NCI-H82 treated with DMSO at 0.1 percent for 48 hours (cell line): ENCODE measurements around the gene GSTO2.

Experiments used
- DNase-seq: peaks from one replicate; lab custom pipeline; 2025; ENCODE audit not compliant: unreplicated experiment; lab: John Stamatoyannopoulos, UW

The GSTO2 gene

GRCh38 chr10:104253606-104254410 is 15.2 kb upstream of the GSTO2 start:
- no peak for DNase-seq

- DNase-seq: peak; percentile 20
These were observed 14.3 kb upstream of the GSTO2 start, which contains the start of gene GSTO1 for GRCh38 chr10:104254493-104255310. Gene GSTO1, plus strand, starts transcription at chr10:104254892. Its CDS starts 37 bp downstream, at chr10:104254929.

- DNase-seq: peak; percentile 9
These were observed 13.5 kb upstream of the GSTO2 start for GRCh38 chr10:104255311-104255981.

GRCh38 chr10:104256335-104256961 is 12.5 kb upstream of the GSTO2 start:
- no peak for DNase-seq

GRCh38 chr10:104257235-104257634 is 11.7 kb upstream of the GSTO2 start:
- DNase-seq: no peak

GRCh38 chr10:104258209-104258608 is 10.8 kb upstream of the GSTO2 start:
- DNase-seq: no peak

GRCh38 chr10:104259456-104259855 is 9.5 kb upstream of the GSTO2 start:
- no peak for DNase-seq

- no peak for DNase-seq
These were observed 8.8 kb upstream of the GSTO2 start for GRCh38 chr10:104259999-104260774.

GRCh38 chr10:104260775-104261115 is 8.2 kb upstream of the GSTO2 start:
- no peak for DNase-seq

- no peak for DNase-seq
These were observed 6.9 kb upstream of the GSTO2 start for GRCh38 chr10:104262055-104262454.

- DNase-seq: no peak
These were observed 4.2 kb upstream of the GSTO2 start for GRCh38 chr10:104264783-104265182.

GRCh38 chr10:104267721-104268404 is 1.1 kb upstream of the GSTO2 start:
- DNase-seq: no peak

GRCh38 chr10:104268405-104268712 is 625 bp upstream of the GSTO2 start:
- no peak for DNase-seq

- no peak for DNase-seq
These were observed 4.3 kb downstream of the GSTO2 start for GRCh38 chr10:104273286-104273685.

GRCh38 chr10:104273899-104274575 is 5.1 kb downstream of the GSTO2 start:
- DNase-seq: no peak

- DNase-seq: no peak
These were observed 6.1 kb downstream of the GSTO2 start for GRCh38 chr10:104274762-104275721.

GRCh38 chr10:104276192-104276591 is 7.2 kb downstream of the GSTO2 start:
- DNase-seq: no peak

- no peak for DNase-seq
These were observed 8.8 kb downstream of the GSTO2 start for GRCh38 chr10:104277785-104278184.
